OCI-LY1 (cell line): Measurements from ENCODE around the gene SNAI3.

Experiments used
- CTCF ChIP-seq: fragments of 200-600 bp; sonication (generic), shearing (Covaris generic); IDR thresholded peaks from 2 replicates; pipeline ENCODE4 v1.5.1; 2017; ENCODE audit warnings: mild to moderate bottlenecking, antibody characterized with exemption, low read length, moderate library complexity, mixed read lengths
- EZH2 ChIP-seq: fragments of 200-600 bp; sonication (generic), shearing (Covaris generic); IDR thresholded peaks from 2 replicates; pipeline ENCODE4 v1.8.0; 2017; ENCODE audit warnings: borderline replicate concordance, mixed run types, mild to moderate bottlenecking, antibody characterized with exemption, low read length, moderate library complexity, mixed read lengths

DNA sequence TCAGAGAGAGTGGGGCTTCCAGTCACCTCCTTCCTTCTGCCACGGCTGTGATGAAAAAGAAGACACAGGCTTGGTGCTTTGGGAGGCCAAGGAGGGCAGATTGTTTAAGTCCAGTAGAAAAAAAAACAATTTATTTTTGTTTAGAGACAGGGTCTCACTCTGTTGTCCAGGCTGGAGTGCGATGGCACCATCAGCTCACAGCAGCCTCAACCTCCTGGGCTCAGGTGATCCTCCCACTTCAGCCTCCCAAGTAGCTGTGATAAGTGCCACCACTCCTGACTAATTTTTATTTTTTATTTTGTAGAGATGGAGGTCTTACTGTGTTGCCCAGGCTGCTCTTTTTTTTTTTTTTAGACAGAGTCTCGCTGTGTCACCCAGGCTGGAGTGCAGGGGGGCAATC lies 20.7 kb downstream of the SNAI3 start:
- TF ChIP-seq CTCF (no peak), EZH2 (no peak)
